Spleen (tissue), 7 donors: ENCODE measurements around the gene CRB3.

Experiments used
- CTCF ChIP-seq, 11 experiments: fragments of 200-600 bp in 7 of 11; fragments of 450-650 bp in 4 of 11; sonication (generic) in 4 of 11; IDR thresholded peaks in 8 of 11; conservative IDR thresholded peaks in 3 of 11; 1 replicate in 7 of 11; 2 replicates in 4 of 11; pipeline versions ENCODE4 v1.4.0 to v1.8.0; 2016 to 2021; ENCODE audit warnings: antibody characterized with exemption in 11 of 11, inconsistent platforms in 4 of 11, mild to moderate bottlenecking in 1 of 11
- POLR2AphosphoS5 ChIP-seq, 3 donors: sonication (generic); formaldehyde crosslinking; IDR thresholded peaks; one replicate each; pipeline ENCODE4 v1.5.1; 2017; ENCODE audit warnings: antibody characterized with exemption in 3 of 3
- donor health status: DM: no; HTN: no; CAD: no; lungs with moderate emphysema.
- donor health status: DM: no; HTN: no; CAD: no.
- donor health status: DM: no; HTN: no; CAD: no.

DNA sequence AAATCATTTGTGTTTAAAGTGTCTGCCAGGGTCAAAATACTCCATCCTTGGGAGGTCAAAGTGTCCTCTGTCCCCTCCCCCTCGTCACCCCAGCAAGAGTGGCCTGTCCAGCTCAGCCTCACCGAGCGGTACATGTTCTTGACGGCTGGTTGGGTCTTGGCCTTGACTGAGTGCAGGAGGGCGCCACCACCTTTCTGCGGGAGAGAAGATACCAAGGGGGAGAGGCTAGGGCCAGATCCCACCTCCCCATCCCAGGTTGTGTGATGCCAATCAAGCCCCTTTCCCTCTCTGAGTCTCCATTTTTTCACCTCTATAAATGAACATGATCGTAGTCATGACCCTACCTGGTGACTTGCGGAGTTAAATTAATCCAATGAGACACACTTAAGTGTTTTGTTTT lies 6.1 kb downstream of the CRB3 start:
- TF ChIP-seq POLR2AphosphoS5 (IDR thresholded peaks at IDR 0.05) (no peak), CTCF (IDR thresholded peaks at IDR 0.05 in 8 of 11, conservative IDR thresholded peaks at IDR 0.05 in 3 of 11) (no peak)
